ENCODE data around the gene ZNF280B.
"Not testable (repeated sequence)": the region's sequence is repeated elsewhere in the genome, so short reads cannot be mapped to it uniquely, and the experiment has no call there.

Gene ZNF280B

DNA sequence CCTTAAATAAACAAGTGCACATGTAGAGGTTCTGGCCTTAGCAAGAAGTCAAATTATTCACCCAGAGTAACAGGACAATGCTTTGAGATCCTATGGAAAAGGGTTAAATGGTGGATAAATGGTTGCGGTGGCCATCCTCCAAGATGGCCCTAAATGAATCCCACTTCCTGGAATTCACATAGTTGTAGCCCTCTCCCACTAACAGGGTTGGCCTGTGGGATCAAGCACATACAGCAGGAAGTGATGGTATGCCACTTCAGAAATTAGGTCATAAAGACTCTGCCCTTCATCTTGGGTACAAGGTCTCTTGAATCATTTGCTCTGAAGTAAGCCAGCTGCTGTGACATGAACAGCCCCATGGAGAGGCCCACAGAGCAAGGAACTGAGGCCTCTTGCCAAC lies 1.8 kb downstream of the ZNF280B start:
- DNase-seq, result no peak

DNA sequence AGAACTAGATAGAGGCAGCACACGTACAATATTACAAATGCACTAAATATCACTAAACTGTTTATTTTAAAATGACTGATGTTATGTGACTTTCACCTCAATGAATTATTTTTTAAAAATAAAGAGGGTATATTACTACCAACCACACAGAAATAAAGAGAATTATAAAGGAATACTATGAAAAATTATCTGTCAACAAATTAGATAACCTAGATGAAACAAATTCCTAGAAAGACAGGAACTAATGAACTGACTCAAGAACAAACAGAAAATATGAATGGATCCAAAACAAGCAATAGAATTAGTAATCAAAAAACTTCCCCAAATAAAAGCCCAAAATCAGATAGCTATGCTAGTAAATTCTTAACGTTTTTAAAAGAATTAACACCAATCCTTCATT lies 10.3 kb downstream of the ZNF280B start:
- no peak for DNase-seq

DNA sequence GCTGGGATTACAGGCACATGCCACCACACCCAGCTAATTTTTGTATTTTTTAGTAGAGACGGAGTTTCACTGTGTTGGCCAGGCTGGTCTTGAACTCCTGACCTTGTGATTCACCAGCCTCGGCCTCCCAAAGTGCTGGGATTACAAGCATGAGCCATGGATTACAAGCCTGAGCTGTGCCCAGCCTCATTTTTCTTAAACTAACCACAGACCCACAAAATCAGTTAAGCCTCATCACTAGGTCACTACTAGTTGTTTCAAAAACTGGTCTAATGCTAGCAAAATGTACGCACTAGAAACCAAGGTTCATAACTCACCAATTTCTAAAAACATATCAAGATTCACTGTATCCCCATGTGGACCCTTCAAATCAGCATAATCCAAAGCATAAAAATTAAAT lies 17.0 kb downstream of the ZNF280B start:
- DNase-seq, result not testable (repeated sequence)

GRCh38 chr22:22488736-22489135 lies 19.8 kb downstream of the ZNF280B start:
- no peak for DNase-seq

DNA sequence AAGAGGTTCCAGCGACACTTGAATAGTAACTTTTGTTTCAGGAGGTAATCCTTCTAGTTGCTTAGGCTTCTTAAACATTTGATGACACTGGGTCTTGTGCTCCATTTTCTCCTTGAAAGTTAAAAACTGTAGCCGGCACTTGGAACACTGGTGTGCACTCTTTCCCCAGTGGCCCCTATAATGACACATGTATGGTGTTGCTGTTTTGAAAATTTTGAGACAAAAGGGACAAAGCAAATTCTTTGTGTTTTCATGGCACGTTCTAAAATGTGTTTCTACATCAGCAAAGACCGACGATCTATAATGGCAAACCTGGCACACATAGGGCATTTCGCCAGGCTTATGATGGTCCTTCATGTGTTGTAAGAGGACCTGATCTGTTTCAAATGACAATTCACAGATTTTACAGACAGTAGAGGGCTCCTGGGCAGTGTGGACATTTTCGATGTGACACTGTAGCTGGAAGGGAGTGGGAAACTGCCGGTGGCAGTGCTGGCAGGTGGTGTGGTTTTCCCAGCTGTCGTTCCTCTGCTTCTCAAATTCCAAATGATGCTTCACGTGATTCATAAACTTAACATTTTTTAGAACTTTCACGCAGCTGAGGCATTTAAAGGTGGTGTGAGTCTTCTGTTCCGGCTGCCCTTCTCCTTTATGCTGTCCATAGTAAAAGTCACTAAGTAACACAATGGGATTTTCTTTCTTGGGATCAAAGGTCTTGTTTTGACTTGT lies 20.5 kb downstream of the ZNF280B start:
- DNase-seq, result no peak

- no peak for DNase-seq
These were observed 21.5 kb downstream of the ZNF280B start for GRCh38 chr22:22487059-22487458.

GRCh38 chr22:22486132-22486899 lies 22.2 kb downstream of the ZNF280B start:
- no peak for DNase-seq

- no peak for DNase-seq
These were observed 23.0 kb downstream of the ZNF280B start for GRCh38 chr22:22485524-22485923.

DNA sequence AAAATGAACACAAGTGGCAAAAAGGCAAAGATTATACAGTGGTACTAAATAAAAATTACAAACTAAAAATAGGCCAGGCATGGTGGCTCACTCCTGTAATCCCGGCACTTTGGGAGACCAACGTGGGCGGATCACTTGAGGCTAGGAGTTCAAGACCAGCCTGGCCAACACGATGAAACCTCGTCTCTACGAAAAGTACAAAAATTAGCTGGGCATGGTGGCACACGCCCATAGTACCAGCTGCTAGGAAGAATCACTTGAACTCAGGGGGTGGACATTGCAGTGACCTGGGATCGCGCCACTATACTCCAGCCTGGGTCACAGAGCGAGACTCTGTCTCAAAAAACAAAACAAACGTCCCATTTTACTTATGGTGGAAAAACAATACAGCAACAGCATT lies 24.5 kb downstream of the ZNF280B start:
- DNase-seq, result no peak

- no peak for DNase-seq
These were observed 27.6 kb downstream of the ZNF280B start for GRCh38 chr22:22480940-22481339.

- no peak for DNase-seq
These were observed 28.5 kb downstream of the ZNF280B start for GRCh38 chr22:22479999-22480532.

- no peak for DNase-seq
These were observed 29.4 kb downstream of the ZNF280B start for GRCh38 chr22:22479116-22479515.

GRCh38 chr22:22478470-22478869 lies 30.1 kb downstream of the ZNF280B start:
- DNase-seq, result no peak

DNA sequence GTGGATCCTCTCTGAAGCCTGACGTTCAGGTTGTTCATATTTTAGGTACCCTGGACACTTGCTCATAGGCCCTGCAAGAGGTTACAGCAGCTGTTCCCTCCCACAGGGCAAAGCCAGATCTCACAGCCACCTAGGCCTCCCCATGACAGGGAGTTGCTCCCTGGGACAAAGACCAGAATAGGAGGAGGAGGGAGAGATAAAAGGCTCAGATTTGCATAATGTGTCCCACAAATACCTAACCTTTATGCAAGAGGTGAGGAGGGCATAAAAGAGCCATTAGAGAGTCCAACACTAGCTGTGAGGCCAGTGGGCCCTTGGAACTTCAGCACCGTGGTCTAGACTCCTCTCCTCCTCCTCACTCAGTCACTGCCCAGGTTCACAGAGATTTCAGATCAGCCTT lies 33.8 kb downstream of the ZNF280B start:
- no peak for DNase-seq

DNA sequence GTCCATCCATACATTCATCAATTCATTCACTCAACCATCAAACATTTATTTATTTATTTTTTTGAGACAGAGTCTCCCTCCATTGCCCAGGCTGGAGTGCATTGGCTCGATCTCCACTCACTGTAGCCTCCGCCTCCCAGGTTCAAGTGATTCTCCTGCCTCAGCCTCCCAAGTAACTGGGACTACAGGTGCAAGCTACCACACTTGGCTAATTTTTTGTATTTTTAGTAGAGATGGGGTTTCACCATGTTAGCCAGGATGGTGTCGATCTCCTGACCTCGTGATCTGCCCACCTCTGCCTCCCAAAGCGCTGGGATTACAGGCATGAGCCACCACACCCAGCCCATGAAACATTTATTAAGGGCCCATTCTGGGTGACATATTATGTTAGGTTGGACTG lies 37.4 kb downstream of the ZNF280B start:
- not testable (repeated sequence) for DNase-seq

GRCh38 chr22:22469527-22469926 lies 39.0 kb downstream of the ZNF280B start:
- no peak for DNase-seq

GRCh38 chr22:22468794-22469469 lies 39.6 kb downstream of the ZNF280B start:
- DNase-seq, result not testable (repeated sequence)

- no peak for DNase-seq
These were observed 41.4 kb downstream of the ZNF280B start for GRCh38 chr22:22467112-22467511.

- no peak for DNase-seq
These were observed 42.8 kb downstream of the ZNF280B start for GRCh38 chr22:22465782-22466181.

DNA sequence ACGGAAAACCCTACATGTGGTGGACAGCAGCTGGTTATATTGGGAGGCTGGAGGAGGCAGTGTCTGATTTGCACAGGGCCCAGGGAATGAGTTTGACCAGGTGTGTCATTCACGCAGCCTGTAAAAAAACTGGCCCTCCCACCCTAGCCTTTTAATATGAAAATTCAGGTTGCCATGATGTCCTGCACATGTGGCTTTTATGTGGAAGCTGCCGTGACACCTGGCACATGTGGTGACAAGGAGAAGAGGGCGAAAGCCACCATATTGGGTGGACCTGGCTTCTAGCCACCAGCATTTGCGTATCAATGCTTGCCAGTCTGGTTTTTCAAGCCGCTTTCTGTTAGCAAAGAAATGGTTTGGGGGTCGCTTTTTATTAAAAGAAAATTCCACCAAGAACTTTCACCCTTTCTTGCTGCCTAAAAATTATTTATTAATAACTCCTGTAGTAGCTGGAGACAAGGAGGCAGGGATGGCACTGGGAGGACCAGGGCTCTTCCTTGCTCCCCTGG lies 43.4 kb downstream of the ZNF280B start:
- no peak for DNase-seq

DNA sequence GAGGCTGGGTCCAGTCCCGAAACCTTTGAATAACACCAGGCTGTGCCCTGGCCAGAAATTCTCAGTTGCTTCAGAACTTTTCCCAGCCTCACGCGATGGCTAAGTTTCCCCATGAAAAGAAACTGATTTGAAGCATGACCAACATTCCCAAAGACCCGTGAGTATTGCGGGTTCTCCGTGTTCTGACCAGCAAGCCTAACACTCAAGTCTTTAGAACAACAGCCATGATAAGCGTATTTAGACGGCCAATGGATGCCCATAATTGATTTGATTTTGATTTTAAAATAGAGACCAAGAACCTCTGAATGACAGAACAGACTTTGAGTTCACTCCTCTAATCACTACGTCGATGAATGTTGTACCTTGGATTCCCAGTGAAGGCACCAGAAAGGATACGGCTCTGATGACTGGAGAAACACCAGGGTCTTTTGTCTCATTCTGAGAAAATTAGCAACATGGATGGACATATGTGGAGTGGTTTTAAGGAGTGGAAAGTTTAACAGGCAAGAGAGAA lies 43.9 kb downstream of the ZNF280B start:
- no peak for DNase-seq

GRCh38 chr22:22463855-22464540 lies 44.5 kb downstream of the ZNF280B start:
- peak; percentile 53 for DNase-seq
